ENCODE data around the gene DPM3. TPM values are rescaled to one million over a fixed set of nuclear protein-coding genes. Genes with fewer than 3 reads are reported as not detected.
A peak's percentile ranks its signal among the peaks of the same experiment; 100 is the strongest.

DPM3 gene
- total and polyA plus RNA-seq, 2 donors (not counting 1 experiment from before 2014, with no cell fraction given), result 39.9 to 97.3 TPM

DNA sequence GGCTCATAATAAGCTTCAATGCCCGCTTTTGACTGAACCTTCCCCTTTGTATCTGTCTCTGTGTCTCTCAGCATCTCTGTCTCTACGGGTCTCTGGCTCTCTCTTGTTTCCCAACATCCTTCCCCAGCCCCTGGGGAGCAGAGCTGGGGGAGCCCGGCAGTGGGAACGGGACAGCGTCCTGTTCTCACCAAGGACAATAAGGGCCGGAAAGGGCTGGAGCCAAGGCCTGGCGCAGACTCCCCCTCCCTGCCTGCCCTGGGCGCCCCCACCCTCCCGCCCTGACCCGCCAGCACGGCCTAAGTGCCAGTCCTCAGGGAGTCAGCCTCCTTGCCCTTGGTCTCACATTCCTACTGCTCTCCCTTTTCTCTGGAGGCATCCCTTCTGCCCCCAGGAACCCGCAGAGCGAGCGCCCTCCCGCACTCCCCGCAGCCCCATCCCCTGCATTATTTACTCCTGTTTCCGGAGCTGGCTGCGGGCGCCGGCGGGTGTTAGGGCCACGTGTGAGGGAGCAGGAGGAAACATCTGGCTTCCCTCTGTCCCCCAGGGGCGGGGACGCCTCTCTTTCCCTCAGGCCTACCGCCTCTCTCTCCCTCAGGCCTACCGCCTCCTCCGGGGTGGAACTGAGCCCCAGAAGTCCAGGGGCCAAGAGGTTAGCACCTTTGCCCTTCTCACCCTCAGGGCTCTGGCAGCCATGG is 26.3 kb upstream of the DPM3 start:
- Histone ChIP-seq H3K4me3 (ENCODE audit: control extremely low read depth in 1 of 5, extremely low read depth in 1 of 5, insufficient read depth in 1 of 5, low read depth in 2 of 5, low read length in 4 of 5) (peak overlapping the region in 4 of 5 experiments; percentile 8 to 33 (median 26)), H3K27me3 (replicated peaks in 1 of 4; ENCODE audit: control extremely low read depth in 1 of 4, control insufficient read depth in 3 of 4, insufficient read depth in 4 of 4, low read length in 3 of 4) (no peaks in the 10 kb centered on the region), H2AFZ (ENCODE audit: insufficient read depth, low read depth, low read length, poor library complexity, severe bottlenecking) (peak overlapping the region; percentile 69), H3K4me1 (ENCODE audit: control insufficient read depth in 2 of 2, insufficient read depth in 2 of 2, low read length in 2 of 2) (peaks cover 10 to 22% of the 10 kb centered on the region in 2 donors), H3K4me2 (replicated peaks; ENCODE audit: low read depth, low read length, poor library complexity, severe bottlenecking) (peak overlapping the region; percentile 77), H3K9me3 (ENCODE audit: control extremely low read depth in 1 of 3, control insufficient read depth in 2 of 3, insufficient read depth in 1 of 3, low read length in 2 of 3) (peaks cover 0 to 10% (median 0%) of the 10 kb centered on the region in 3 donors), H3K36me3 (replicated peaks in 1 of 2; ENCODE audit: control extremely low read depth in 1 of 2, control insufficient read depth in 1 of 2, extremely low read depth in 1 of 2, insufficient read depth in 2 of 2, low read length in 1 of 2) (peaks cover 0 to 21% of the 10 kb centered on the region in 2 experiments), H4K20me1 (ENCODE audit: control insufficient read depth, insufficient read depth, low read length, poor library complexity, severe bottlenecking) (no peaks in the 10 kb centered on the region), H3K79me2 (ENCODE audit: control insufficient read depth, insufficient read depth, low read length) (peaks cover 24% of the 10 kb centered on the region), H3K27ac (ENCODE audit: low read length in 2 of 2) (peak overlapping the region; percentile 2 to 34), H3K9ac (ENCODE audit: low read length) (peak overlapping the region; percentile 24)
- ATAC-seq (ENCODE audit: low read depth) (peak; percentile 7), DNase-seq (no peak)
- intact Hi-C loops (cut with micrococcal nuclease), result loop anchor here (1.0 to 5.0 kb wide), 4 partner anchors 26 to 103 kb away; partner anchors contain the start of genes DPM3, EFNA1 and EFNA4
- 7% methylated on average over 17 of the region's 27 CpGs for WGBS (ENCODE audit: insufficient coverage)
- Mint-ChIP-seq H3K27me3 (no peaks in the 10 kb centered on the region), H3K9me3 (ENCODE audit: insufficient read depth) (no peaks in the 10 kb centered on the region), H3K27ac (peak overlapping the region; percentile 72), H3K4me1 (peaks cover 20% of the 10 kb centered on the region), H3K4me3 (peak overlapping the region; percentile 82)
- POLR2A ChIA-PET, result interaction anchor here (0.7 to 1.5 kb wide), 5 partner anchors 28 to 82 kb away, joined by 3 to 10 read pairs (median 6); partner anchors contain the start of gene SLC50A1
- CTCF ChIA-PET, result interaction anchor here (0.6 to 10.6 kb wide), 27 partner anchors 12 to 497 kb away, joined by 3 to 307 read pairs (median 7); partner anchors contain the start of genes DPM3, EFNA1, EFNA4 and SLC50A1
- no peak for TF ChIP-seq EZH2 (IDR thresholded peaks at IDR 0.05; ENCODE audit: borderline replicate concordance, insufficient read depth, low read depth, low read length, poor library complexity, severe bottlenecking)
- TF ChIP-seq, protein P1, sequence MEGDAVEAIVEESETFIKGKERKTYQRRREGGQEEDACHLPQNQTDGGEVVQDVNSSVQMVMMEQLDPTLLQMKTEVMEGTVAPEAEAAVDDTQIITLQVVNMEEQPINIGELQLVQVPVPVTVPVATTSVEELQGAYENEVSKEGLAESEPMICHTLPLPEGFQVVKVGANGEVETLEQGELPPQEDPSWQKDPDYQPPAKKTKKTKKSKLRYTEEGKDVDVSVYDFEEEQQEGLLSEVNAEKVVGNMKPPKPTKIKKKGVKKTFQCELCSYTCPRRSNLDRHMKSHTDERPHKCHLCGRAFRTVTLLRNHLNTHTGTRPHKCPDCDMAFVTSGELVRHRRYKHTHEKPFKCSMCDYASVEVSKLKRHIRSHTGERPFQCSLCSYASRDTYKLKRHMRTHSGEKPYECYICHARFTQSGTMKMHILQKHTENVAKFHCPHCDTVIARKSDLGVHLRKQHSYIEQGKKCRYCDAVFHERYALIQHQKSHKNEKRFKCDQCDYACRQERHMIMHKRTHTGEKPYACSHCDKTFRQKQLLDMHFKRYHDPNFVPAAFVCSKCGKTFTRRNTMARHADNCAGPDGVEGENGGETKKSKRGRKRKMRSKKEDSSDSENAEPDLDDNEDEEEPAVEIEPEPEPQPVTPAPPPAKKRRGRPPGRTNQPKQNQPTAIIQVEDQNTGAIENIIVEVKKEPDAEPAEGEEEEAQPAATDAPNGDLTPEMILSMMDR (IDR thresholded peaks at IDR 0.05), result no peak

DNA sequence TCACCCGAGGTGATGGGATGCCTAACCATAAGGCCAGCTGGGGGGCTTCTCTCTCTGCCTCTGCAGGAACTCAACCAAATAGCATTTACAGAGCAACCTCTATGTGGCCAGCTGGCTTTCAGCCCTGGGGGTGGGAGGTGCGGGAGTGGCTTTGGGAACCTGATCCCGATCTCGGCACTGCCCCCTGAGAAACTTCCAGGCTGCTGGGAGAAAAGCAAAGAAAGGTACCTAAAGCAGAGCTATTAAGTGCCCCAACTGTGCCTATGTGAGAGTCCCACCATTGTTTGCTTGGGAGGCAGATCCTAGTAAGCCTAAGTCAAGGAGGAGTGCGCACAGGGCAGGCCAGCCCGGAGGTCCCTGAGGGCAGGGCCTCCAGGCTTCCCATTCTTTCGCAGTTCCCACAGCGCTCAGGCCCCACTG is 25.7 kb upstream of the DPM3 start:
- Histone ChIP-seq H2AFZ (ENCODE audit: insufficient read depth, low read depth, low read length, poor library complexity, severe bottlenecking) (peak overlapping the region; percentile 60), H3K27me3 (replicated peaks in 1 of 4; ENCODE audit: control extremely low read depth in 1 of 4, control insufficient read depth in 3 of 4, insufficient read depth in 4 of 4, low read length in 3 of 4) (no peaks in the 10 kb centered on the region), H3K36me3 (replicated peaks in 1 of 2; ENCODE audit: control extremely low read depth in 1 of 2, control insufficient read depth in 1 of 2, extremely low read depth in 1 of 2, insufficient read depth in 2 of 2, low read length in 1 of 2) (peaks cover 0 to 21% of the 10 kb centered on the region in 2 experiments), H3K79me2 (ENCODE audit: control insufficient read depth, insufficient read depth, low read length) (peaks cover 19% of the 10 kb centered on the region), H3K4me3 (ENCODE audit: control extremely low read depth in 1 of 5, extremely low read depth in 1 of 5, insufficient read depth in 1 of 5, low read depth in 2 of 5, low read length in 4 of 5) (no peak overlapping the region), H3K9me3 (ENCODE audit: control extremely low read depth in 1 of 3, control insufficient read depth in 2 of 3, insufficient read depth in 1 of 3, low read length in 2 of 3) (peaks cover 0 to 10% (median 0%) of the 10 kb centered on the region in 3 donors), H3K4me1 (ENCODE audit: control insufficient read depth in 2 of 2, insufficient read depth in 2 of 2, low read length in 2 of 2) (peaks cover 10 to 22% of the 10 kb centered on the region in 2 donors), H3K4me2 (replicated peaks; ENCODE audit: low read depth, low read length, poor library complexity, severe bottlenecking) (peak overlapping the region; percentile 77), H3K9ac (ENCODE audit: low read length) (no peak overlapping the region), H4K20me1 (ENCODE audit: control insufficient read depth, insufficient read depth, low read length, poor library complexity, severe bottlenecking) (no peaks in the 10 kb centered on the region), H3K27ac (ENCODE audit: low read length in 2 of 2) (no peak overlapping the region)
- no peaks in the 10 kb centered on the region for H3K9me3 Mint-ChIP-seq (ENCODE audit: insufficient read depth)
- POLR2A ChIA-PET, result no interaction called here
- TF ChIP-seq, protein P1 (IDR thresholded peaks at IDR 0.05), result no peak
- TF ChIP-seq EZH2 (IDR thresholded peaks at IDR 0.05; ENCODE audit: borderline replicate concordance, insufficient read depth, low read depth, low read length, poor library complexity, severe bottlenecking), result no peak
- DNase-seq (peak; percentile 28), ATAC-seq (ENCODE audit: low read depth) (no peak)
- WGBS (ENCODE audit: insufficient coverage), result 34% methylated on average over 7 of the region's 8 CpGs
- no peaks in the 10 kb centered on the region for H3K27me3 Mint-ChIP-seq
- peak overlapping the region; percentile 56 for H3K27ac Mint-ChIP-seq
- CTCF ChIA-PET, result interaction anchor here (0.6 to 10.6 kb wide), 13 partner anchors 11 to 122 kb away, joined by 3 to 307 read pairs (median 9); partner anchors contain the start of gene EFNA1
- intact Hi-C loops (cut with micrococcal nuclease), result loop anchor here (5.0 kb wide), 1 partner anchor 39 kb away; the partner anchor contains the start of gene EFNA1
- H3K4me3 Mint-ChIP-seq, result no peak overlapping the region
- peaks cover 20% of the 10 kb centered on the region for H3K4me1 Mint-ChIP-seq

All from B cell (primary cell).